RWPE2 (cell line): Measurements from ENCODE around the gene SLC44A3.

ENCODE experiments used
- ATAC-seq: fragments of 200-7000 bp; cut with Tn5 transposase; 3 replicates; pipeline ENCODE4 v1.9.1; 2021; ENCODE audit warnings: low read depth
- DNase-seq: peaks from one replicate; pipeline ENCODE4 v3.0.0-alpha.2; 2020; ENCODE audit warnings: low spot score
- H3K27ac ChIP-seq: fragments of 450-650 bp; 2 replicates; pipeline ENCODE4 v1.5.1; 2017; ENCODE audit warnings: mild to moderate bottlenecking; ENCODE audit not compliant: poor library complexity, severe bottlenecking
- H3K27me3 ChIP-seq: fragments of 250-450 bp; sonication (Bioruptor Pico); 2 replicates; pipeline ENCODE4 v1.5.1; 2021; ENCODE audit warnings: mild to moderate bottlenecking, moderate library complexity; ENCODE audit not compliant: insufficient read depth, poor library complexity, severe bottlenecking
- H3K36me3 ChIP-seq: fragments of 250-450 bp; sonication (Bioruptor Pico); 2 replicates; pipeline ENCODE4 v1.5.1; 2020; ENCODE audit warnings: low read depth, mild to moderate bottlenecking, moderate library complexity
- H3K4me1 ChIP-seq: fragments of 250-450 bp; sonication (Bioruptor Pico); 2 replicates; pipeline ENCODE4 v1.5.1; 2021; ENCODE audit warnings: mild to moderate bottlenecking, moderate library complexity; ENCODE audit not compliant: insufficient read depth, poor library complexity, severe bottlenecking
- H3K4me3 ChIP-seq: fragments of 250-450 bp; sonication (Bioruptor Pico); 2 replicates; pipeline ENCODE4 v1.5.1; 2021; ENCODE audit warnings: mild to moderate bottlenecking, moderate library complexity; ENCODE audit not compliant: severe bottlenecking
- H3K9me3 ChIP-seq: fragments of 250-450 bp; sonication (Bioruptor Pico); 2 replicates; pipeline ENCODE4 v1.5.1; 2021; ENCODE audit warnings: mild to moderate bottlenecking, moderate library complexity; ENCODE audit not compliant: severe bottlenecking
- TF ChIP-seq, protein P1 (sequence below): fragments of 450-650 bp; IDR thresholded peaks from one replicate; pipeline ENCODE4 v1.5.1; 2017; ENCODE audit warnings: mild to moderate bottlenecking, moderate library complexity; ENCODE audit not compliant: poor library complexity, severe bottlenecking

SLC44A3 gene

GRCh38 chr1:94920061-94920460 lies 99.9 kb downstream of the SLC44A3 start:
- TF ChIP-seq, protein P1, sequence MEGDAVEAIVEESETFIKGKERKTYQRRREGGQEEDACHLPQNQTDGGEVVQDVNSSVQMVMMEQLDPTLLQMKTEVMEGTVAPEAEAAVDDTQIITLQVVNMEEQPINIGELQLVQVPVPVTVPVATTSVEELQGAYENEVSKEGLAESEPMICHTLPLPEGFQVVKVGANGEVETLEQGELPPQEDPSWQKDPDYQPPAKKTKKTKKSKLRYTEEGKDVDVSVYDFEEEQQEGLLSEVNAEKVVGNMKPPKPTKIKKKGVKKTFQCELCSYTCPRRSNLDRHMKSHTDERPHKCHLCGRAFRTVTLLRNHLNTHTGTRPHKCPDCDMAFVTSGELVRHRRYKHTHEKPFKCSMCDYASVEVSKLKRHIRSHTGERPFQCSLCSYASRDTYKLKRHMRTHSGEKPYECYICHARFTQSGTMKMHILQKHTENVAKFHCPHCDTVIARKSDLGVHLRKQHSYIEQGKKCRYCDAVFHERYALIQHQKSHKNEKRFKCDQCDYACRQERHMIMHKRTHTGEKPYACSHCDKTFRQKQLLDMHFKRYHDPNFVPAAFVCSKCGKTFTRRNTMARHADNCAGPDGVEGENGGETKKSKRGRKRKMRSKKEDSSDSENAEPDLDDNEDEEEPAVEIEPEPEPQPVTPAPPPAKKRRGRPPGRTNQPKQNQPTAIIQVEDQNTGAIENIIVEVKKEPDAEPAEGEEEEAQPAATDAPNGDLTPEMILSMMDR = no peak
- H3K9me3 ChIP-seq = no peaks in the 10 kb centered on the region
- DNase-seq = no peak
- peaks cover 28% of the 10 kb centered on the region for H3K4me1 ChIP-seq
- peaks cover 24% of the 10 kb centered on the region for H3K36me3 ChIP-seq
- no peak overlapping the region for H3K27ac ChIP-seq
- no peaks in the 10 kb centered on the region for H3K27me3 ChIP-seq
- H3K4me3 ChIP-seq = no peak overlapping the region
- peak; percentile 30; the same call in 1 of the 3 replicates for ATAC-seq

- DNase-seq (no peak), ATAC-seq (no peak)
- H3K4me3 ChIP-seq = no peak overlapping the region
- H3K27ac ChIP-seq = no peak overlapping the region
- H3K27me3 ChIP-seq = no peaks in the 10 kb centered on the region
- H3K9me3 ChIP-seq = no peaks in the 10 kb centered on the region
- peaks cover 24% of the 10 kb centered on the region for H3K36me3 ChIP-seq
- TF ChIP-seq, protein P1 = no peak
- peaks cover 28% of the 10 kb centered on the region for H3K4me1 ChIP-seq
These were observed 101.8 kb downstream of the SLC44A3 start for GRCh38 chr1:94921977-94922376.

DNA sequence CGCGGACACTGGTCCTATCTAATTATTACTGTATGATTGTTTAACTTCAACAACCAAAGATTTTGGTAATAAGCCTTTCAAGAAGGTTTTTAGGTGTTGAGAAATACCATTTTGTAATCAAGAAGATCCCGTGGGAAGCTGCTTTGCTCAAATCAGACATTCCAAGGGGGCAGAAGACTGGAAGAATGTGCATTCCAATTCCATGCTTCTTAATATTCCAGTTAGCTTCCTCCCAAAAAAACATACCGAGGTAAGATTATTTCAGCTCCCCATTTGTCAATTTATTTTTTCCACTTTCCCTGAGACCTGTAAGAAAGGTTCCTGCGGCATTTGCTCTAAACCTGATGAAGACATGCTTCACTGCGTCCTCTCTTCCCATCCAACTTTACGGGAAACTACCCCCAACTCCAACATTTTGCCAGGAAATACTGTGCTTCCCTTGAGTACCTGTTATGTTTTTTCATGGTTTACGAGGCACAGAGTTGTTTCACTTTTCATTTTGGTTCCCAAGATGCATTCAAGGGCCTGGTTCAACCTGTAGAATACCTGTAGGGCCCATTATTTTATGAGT lies 102.7 kb downstream of the SLC44A3 start:
- TF ChIP-seq, protein P1 = no peak
- Histone ChIP-seq H3K36me3 (peaks cover 24% of the 10 kb centered on the region), H3K27ac (peak overlapping the region; percentile 77), H3K4me3 (no peak overlapping the region), H3K27me3 (no peaks in the 10 kb centered on the region), H3K9me3 (no peaks in the 10 kb centered on the region), H3K4me1 (peaks cover 28% of the 10 kb centered on the region)
- DNase-seq = no peak
- no peak for ATAC-seq

DNA sequence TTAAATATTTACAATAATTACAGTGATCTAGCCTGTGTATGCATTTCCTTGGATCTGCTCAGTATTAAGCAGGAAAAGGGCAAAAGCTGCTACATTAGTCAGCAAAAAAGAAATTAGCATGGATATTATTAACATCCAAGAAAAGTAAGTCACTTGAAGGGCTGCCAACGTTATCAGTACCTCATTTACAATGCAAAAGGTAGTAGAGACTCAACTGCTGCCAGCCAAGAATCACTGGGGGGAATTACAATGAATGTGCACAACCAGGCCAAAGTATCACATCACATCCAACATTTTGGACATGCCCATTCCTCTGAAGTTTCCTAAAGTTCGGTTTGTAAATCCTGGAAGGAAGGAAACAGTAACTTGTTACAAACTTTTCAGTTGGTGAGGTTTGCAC lies 104.8 kb downstream of the SLC44A3 start:
- DNase-seq = no peak
- ATAC-seq = no peak
- peak overlapping the region; percentile 66 for H3K4me3 ChIP-seq
- H3K27ac ChIP-seq = peak overlapping the region; percentile 77
- H3K27me3 ChIP-seq = no peaks in the 10 kb centered on the region
- peaks cover 28% of the 10 kb centered on the region for H3K4me1 ChIP-seq
- TF ChIP-seq, protein P1 = no peak
- peaks cover 24% of the 10 kb centered on the region for H3K36me3 ChIP-seq
- no peaks in the 10 kb centered on the region for H3K9me3 ChIP-seq

DNA sequence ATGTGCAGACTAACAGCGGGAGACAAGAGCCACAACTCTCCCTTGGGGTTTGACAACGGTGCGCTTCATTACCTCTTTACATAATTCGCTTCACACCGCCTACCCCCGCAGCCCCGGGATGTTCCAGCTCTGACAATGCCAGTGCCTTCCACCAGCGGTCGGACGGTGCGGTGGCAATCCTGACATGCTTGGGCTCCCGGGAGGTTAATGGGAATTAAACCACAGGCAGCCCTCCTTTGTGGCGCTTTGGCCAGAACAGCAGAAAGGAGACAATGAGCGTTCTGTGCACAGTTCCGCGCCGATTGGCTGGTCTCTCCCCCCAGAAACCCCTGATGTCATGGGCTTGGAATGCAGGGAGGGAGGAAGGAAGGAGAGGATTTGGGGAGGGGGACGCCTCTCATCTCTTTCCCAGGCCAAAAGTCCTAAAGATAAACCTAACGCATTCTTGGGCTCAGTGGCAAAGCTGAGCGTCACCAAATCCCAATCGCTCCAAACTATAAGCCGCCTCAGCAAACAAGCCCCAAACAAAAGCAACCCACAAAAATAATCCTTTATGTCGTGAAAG lies 105.5 kb downstream of the SLC44A3 start:
- DNase-seq (peak; percentile 69), ATAC-seq (peak; percentile 33)
- Histone ChIP-seq H3K27me3 (no peaks in the 10 kb centered on the region), H3K9me3 (no peaks in the 10 kb centered on the region), H3K4me1 (peaks cover 28% of the 10 kb centered on the region), H3K36me3 (peaks cover 24% of the 10 kb centered on the region), H3K27ac (peak overlapping the region; percentile 77), H3K4me3 (peak overlapping the region; percentile 66)
- TF ChIP-seq, protein P1 = no peak
